Retina (tissue), 1 donor: ENCODE results near the gene ITIH5.
"Not testable (repeated sequence)": the region's sequence is repeated elsewhere in the genome, so short reads cannot be mapped to it uniquely, and the experiment has no call there.

Experiments used
- DNase-seq: peaks from one replicate; pipeline ENCODE4 v3.0.0-alpha.2; 2016

ITIH5 gene

DNA sequence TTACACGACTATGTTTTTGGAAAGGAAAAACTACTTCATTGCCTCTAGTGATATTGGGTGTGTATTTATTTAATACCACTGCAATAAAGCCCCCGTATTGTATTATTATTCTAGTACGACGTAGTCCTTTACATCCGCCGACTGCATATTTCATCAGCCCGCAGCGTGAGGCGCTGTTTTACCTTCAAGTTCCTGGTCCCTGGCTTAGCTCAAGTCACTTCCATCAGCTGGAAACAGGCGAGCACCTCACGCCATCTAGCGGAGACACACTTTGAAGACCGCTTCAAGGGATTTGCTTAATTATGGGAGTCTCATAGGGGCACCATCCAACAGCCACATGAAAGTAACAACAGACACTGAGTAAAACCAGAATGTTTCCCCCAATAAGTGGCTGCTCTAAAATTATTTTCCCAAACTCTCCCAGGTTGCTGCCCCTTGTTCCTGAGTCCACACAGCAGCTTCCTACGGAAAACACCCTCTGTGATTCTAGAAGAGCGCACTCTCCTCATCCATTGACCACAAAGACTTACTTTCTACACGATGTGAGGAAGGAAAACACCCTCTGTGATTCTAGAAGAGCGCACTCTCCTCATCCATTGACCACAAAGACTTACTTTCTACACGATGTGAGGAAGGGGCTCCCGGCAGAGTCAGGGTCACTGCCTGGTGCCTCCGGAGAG is 20.6 kb upstream of the ITIH5 start:
- peak; percentile 85 for DNase-seq

DNA sequence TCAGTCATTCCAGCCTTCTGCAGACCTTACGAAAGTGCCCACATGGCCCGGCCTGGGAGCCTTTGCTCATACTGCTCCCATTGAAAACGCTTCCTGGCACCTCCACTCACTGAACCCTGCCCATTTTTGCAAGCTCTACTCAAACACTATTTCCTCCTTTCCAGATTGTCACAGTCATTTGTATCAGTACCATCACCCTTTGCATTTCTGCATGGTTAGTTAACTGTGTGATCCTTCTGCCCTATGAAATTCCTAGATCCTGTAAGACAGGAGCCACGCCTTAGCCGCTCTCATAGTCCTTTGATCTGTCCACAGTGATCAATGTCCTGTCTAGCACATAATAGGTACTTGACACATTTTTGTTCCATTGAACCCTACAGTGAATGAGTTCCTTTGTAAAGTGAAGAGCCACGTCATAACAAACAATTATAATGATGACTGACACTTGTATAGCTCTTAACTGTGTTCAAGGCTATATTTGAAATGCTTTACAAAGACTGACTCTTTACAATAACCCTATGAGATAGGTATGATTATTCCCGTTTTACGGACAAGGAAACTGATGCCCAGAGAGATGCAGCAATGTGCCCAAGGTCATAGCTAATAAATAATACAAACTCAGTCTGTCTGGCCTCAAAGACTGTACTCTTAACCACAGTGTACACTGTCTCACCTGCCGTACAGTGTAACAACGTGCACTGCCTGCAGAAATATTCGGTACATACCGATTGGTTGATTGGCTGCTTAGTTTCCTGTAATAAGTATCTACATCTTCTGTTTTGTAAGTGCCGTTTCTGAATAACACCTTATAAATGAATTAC is 19.8 kb upstream of the ITIH5 start:
- peak; percentile 68 for DNase-seq

DNA sequence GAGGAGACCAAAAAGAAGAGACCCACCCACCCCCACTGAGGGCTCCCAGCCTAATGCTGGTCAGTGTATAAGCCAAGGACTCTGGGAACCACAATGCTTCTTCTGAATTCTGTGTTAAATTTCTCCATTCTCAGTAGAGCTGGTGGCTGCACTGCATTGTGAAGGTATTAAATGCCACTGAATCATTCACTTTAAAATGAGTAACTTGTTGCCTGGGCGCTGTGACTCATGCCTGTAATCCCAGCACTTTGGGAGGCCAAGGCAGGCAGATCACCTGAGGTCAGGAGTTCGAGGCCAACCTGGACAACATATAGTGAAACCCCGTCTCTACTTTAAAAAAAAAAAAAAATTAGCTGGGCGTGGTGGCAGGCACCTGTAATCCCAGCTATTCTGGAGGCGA is 13.3 kb upstream of the ITIH5 start:
- DNase-seq: not testable (repeated sequence)

DNA sequence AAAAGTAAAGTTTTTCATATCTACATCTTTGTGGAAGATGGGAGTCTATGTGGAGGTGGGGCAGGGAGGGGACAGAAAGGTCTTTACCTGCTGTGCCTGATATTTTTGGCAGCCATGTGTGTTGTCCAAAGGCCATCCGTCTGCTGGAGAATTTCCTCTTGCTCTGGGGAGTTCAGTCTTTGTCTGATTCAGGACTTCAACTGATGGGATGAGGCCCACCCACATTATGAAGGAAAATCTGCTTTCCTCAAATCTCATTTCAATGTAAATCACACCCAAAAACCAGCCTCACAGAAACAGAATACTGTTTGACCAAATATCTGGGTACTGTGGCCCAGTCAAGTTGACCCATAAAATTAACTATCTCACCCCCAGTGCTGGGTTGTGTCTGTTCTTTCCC is 12.5 kb upstream of the ITIH5 start:
- DNase-seq: no peak

DNA sequence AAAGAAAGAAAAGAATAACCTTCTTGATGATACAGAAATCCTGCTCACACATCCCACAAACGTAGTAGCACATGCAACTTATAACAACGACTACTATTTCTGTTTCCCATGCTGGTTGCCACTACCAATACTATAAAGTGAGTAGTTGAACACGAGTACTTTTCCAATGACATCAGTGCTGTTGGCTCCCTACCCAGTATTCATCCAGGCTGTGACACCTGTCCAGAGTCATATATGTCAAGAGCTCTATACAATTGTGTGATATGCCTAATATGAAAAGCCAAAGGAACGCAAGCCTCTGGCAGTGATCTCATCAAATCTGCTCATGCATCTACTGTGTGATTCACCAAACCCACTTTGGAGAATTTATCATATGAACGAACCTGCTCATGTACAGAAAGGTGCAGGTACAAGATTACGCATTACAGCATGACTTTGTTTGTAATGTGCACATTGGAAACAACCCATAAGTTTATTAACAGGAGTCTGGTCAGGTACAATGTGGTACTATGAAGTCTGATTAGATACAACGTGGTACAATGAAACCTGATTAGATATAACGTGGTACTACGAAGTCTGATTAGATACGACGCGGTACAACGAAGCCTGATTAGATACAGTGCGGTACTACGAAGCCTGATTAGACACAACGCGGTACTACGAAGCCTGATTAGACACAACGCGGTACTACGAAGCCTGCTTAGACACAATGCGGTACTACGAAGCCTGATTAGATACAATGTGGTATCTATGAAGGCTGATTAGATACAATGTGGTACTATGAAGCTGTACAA is 5.8 kb upstream of the ITIH5 start:
- no peak for DNase-seq

DNA sequence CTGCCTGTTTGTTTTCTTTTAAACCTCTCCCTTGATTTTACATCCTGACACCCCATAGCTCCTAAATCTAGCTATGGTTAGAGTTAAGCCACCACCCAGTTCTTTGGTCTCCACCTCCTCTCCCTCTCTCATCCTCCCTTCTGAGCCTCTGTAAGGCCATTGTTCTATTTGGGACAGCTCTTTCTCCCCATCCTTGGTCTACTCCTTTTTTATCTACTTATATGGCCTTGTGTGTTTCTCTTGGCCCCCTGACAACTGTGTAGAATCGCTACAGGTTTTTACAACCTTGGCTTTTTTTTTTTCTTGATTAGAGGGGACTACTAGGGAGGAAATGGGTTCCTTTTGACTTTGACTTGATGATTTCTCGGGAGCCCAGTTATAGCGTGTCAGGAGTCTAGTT is 3.4 kb upstream of the ITIH5 start:
- no peak for DNase-seq

DNA sequence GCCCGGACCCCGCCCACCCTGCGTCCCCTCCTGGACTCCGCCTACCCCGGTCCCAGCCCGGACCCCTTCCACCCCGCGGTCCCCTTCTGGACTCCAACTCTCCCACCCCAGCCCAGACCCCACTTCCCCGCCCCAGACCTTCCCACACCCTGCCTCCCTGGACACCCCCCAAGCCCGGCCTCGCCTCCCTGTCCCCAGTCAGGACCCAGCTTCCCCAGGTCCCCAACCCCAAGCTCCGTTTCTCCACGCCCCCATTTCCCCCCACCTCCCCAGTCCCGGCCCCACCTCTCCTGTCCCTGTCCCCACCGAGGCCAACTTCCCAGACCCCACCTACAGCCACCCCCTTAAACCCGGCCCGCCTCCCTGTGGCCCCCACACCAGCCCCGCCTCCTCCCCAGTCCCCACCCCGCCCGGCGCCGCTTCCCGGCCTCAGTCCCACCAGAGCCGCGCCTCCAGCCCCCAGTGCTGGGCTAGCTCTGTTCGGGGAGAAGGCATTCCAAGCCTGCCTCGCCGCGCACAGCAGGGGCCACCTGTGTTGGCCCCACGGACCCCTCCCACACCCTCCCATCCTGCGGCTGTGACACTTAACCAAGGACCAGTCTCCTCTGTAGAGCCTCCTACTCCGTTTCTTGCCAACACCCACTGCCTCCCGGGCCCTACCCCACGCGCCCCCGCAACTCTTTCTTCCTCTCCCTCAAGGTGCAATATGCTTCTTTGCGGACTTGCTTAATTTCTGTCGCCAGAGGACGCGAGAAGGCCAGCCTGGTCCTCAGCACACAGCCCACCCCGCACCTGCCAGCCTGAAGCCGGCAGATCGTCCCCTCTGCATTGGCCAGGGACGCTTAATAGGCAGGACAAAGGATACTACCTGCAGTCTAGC is 736 bp upstream of the ITIH5 start:
- DNase-seq: peak; percentile 49

DNA sequence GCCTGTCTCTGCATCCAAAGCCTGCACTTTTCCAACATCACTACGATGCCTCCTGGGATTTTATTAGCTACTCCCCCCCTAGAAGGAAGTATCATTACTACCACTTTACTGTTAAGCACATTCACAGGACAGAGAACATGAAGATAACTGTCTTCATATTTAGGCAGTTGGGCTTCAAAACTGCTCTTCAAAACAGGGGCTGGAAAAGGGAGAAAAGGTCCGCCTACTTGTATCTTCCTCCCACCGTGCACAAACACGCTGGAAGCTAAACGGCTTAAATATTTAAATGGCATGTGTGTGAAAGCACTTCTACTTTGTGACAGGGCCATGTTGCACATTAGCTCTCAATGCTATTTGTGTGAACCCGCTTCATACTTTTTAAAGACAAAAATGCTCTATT is 999 bp downstream of the ITIH5 start:
- DNase-seq: peak; percentile 43

DNA sequence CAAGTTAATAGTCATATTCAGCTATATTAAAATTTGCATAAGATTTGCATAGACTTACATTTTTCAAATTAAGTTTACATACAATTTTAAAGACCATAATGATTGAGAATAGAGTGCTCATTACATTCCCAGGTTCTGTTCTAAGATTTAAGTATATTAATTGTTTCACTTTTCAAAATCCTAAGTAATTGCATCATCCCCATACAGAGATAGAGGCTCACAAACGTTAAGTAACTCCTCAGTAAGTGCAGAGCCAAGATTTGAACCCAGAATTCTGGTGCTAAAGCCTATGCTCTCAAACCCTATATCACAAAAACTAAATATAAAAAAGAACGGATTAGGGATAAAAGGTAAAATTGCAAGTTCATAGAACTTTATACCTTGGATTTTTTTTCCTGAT is 2.1 kb downstream of the ITIH5 start:
- no peak for DNase-seq

DNA sequence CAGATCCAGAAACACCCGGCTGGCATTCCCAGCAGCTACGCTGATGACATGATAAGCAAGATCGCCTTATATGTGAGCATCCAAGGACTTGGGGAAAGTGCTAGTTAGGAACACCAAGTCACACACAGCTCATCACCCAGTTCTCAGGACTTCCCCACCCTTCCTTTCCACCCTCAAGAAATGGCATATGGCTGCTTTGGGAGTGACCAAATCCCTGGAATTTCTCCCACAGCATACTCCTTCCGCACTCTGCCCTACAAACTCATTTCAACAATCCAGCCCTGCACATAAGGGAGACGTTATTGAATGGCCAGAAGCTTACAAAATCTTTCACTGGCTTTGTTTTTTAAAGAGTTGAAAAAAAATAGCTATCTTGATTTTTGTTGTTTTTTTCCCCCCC is 4.2 kb downstream of the ITIH5 start:
- DNase-seq: no peak

DNA sequence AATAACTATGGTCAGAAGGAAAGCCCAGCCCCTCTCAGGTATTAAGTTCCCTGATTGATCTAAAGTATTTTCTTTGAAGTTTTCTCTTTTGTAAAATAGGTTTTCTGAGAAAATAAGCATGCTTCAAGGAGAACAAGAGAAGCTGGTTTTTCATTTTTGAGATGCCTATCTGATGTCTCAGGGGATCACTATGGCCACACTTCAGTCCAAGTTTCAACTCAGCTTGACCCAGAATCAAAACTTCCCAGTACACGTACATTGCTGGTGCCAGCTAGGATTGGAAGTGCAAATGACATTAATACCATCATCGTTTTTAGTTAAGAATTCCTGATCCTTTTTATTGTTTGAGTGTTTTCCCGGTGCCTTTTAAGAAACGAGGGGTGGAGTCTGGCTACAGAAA is 7.2 kb downstream of the ITIH5 start:
- DNase-seq: no peak

DNA sequence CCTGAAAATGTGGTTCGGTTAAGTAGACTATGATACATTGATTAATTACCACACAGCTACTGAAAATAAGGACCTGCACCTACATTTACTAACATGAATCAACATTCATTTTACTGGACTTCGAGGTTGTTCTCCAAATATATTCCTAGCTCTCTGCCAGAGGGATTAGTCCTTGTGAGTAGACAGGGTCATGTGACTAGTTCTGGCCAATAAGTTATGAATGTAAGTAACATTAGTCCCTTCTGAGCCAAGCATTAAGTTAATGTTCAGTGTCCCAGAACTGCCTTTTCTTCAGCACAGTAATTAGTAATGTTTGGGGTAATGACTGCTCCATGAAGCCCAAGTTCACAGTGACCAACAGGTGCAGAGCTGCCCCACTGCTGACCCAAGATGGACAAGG is 9.2 kb downstream of the ITIH5 start:
- no peak for DNase-seq

DNA sequence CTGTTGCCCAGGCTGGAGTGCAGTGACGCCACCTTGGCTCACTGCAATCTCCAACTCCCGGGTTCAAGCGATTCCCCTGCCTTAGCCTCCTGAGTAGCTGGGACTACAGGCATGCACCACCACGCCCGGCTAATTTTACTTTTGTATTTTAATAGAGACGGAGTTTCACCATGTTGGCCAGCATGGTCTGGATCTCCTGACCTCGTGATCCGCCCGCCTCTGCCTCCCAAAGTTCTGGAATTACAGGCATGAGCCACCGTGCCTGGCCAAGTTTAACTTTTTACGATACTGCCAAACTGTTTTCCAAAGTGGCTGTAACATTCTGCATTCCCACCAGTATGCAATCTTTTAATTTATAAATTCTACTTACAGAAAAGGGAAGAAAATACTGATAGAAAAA is 9.7 kb downstream of the ITIH5 start:
- not testable (repeated sequence) for DNase-seq

DNA sequence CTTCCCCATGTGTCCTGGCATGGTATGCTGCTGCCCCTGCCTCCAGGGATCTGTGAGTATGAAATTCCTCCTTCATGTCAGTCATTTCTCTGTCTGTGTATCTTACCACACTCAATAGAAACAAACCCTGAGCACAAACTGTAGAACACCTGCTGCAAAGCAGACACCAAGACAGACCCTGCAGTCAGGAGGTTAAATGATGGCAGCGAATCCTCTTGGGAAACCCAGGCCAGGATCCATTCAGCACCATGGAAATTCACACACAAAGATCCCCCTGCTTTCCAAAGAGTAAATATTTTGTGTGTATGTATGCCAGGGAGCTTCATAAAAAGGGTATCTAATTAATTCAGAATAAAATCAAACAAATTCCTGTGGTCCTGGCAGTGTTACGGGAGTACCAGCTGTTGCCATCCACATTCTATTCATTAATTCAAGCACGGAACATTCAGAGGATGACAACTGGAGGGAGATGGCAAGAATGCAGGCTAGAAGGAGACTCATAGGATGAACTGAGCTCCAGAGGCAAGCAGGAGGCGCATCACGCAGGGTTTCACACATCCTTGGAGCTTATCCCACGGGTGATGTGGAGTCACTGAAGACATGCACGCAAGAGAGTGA is 14.8 kb downstream of the ITIH5 start:
- no peak for DNase-seq

DNA sequence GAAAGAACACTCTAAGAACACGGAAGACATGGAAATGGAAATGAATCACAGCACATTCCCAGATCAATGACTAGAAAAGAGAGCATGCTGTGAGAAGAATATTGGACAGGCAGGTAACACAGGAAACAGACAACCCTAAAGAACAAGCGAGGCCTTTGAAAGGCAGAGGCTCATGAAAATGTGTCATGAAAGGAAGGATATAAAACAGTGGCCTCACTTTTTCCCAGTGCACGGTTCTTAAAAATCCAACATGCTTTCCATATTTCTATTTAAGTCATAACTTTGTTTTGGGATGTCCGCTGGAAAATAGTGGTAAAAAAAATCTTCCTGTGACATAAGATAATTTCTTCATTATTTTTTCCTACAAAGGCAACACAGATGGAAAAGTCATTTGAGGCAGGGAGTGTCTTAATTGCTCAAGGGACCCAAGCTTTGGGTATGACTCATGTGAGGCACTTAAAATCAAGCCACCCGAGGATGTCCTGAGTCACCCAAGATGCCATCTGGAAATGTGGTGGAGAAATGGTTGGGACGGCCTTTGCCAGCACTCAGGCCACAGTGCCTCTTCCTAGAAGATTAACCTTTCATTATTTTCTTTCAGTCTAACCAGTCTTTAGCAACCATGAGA is 17.0 kb downstream of the ITIH5 start:
- DNase-seq: no peak

DNA sequence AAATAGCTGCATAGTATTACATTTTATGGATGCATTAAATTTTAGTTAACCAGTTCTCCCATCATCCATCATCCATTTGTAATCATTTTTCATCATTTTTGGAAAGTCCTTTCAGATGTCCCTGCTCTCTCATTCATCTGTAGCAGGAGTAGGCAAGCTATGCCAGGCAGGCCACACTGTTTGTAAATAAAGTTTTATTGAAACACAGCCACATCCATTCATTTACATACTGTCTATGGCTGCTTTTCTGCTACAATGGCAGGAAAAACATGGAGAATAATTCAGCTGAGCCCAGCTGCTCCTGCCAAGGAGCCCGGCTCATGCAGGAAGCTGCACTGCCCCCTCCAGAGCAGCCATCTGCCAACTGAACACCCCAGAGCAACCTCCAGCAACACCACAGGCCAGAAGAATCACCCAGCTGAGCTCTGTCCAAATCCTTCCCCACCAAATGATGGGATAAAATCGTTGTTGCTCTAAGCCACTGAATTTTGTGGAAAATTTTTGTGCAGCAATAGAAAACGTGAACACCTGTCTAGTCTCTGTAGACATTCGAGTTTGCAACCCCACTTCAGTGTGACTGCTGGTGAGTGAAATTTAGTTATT is 19.6 kb downstream of the ITIH5 start:
- no peak for DNase-seq

DNA sequence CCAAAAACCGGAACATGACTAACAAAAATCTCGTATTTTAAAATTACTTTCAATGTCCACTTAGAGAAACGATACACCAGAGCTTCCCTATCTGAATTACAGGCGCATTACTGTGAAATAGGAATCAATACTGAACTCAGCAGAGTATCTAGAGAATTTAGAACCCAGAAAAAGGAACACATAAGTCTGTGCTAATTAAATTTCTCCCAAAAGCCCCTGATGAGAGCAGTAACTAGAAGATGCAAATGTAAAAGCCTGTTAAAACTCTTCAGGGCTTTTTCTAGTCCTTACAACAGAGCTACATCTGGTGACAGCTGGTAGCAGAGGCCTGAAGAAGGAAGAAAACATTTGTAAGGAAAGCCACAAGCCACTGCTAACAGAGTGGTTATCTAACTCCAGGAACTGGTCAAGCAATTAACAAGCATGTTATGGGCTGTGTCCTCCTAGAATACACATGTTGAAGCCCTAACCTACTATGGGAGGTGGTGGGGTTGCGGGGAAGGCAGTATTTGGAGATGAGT is 24.2 kb downstream of the ITIH5 start:
- DNase-seq: no peak

DNA sequence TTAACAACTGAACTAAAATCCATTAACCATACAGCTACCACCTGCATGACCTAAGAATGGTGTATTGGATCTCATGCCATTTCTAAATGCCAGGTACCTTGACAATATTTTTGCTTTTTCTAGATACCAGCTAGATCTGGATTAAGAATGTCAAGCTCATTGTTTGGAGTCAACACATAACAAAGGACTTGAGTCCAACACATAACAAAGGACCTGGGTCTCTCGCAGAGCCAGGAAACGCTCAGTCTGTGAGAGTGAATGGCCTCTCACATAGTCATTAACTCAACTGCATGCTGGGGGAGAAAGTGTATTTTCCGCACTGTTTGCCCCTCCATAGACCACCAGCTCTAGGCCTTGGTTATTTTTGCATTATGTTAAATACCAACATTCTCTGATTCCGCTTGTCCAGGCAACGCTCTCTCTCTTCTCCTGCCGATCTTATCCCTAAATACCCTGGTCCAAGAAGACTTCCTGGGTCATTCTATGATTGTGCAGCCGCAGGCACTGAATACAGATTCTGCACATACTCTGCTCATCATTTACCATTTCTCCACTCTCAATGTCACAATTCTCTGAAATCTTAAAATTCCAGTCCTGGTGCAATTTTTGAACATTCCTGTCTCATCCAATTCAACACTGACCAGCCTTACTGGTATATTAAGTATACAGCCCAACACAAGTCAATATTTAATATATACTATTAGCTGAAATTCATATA is 31.2 kb downstream of the ITIH5 start:
- DNase-seq: peak; percentile 49

DNA sequence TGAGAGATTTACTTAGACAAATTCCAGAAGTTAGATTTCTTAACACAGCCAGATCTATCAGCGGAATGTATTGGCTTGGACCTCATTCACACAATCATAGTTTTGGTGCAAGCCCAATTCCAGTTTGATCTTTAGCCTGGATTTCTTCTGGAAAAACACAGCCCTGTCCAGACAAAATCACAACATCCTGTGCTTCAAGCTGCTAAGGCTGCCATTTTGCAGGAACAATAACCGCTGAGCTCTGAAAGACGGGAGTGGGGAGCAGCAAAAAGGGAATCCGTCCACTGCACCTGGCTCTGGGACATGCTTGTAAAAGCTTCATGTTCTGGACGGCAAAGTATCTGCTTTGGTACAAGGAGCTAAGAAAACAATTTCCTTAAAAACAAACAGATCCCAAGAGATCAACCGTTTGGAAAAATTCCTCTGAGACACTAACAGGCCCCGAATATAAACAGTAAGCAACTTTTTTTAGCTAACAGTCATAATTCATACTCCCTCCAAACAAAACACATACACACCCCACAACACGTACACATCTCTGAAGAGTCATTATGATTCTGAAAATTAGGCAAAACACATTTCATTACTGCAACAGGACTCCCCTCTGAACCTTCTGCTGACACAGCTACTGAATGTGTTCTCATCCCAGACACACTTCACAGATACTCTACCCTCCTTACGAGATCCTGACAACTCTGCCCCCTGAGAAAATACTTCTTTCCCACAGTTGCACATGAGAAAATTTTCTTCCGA is 32.4 kb downstream of the ITIH5 start:
- no peak for DNase-seq

DNA sequence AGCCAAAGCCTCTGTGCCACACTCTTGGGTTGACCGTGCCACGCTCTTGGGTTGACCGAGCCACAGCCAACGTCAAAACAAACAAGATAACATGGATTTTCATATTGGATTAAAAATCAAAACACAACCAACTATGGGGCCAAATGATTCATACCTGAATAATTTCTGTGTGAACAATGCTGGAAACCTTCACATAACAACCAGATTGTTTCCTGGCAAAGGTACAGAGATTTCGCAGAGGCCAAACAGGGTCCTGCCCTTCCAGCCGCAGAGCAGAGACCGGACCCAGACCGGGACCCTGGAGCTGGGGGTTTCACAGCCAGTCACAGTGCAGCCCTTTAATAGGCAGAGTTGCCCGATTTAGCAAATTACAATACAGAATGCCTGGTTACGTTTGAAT is 40.5 kb downstream of the ITIH5 start:
- DNase-seq: no peak
